ENCODE measurements around the gene GPR155.

- TF ChIP-seq CTCF (conservative IDR thresholded peaks at IDR 0.05; ENCODE audit: low read length) (no peak), EZH2phosphoT487 (IDR thresholded peaks at IDR 0.05; ENCODE audit: borderline replicate concordance, low read depth, low read length) (no peak)
These were observed 97.3 kb downstream of the GPR155 start for GRCh38 chr2:174389542-174389941.
